ENCODE measurements around the gene FOXE1. TPM values are rescaled to one million over a fixed set of nuclear protein-coding genes. Genes with fewer than 3 reads are reported as not detected.

The FOXE1 gene
- total RNA-seq: under 1 TPM; 0.10 TPM

DNA sequence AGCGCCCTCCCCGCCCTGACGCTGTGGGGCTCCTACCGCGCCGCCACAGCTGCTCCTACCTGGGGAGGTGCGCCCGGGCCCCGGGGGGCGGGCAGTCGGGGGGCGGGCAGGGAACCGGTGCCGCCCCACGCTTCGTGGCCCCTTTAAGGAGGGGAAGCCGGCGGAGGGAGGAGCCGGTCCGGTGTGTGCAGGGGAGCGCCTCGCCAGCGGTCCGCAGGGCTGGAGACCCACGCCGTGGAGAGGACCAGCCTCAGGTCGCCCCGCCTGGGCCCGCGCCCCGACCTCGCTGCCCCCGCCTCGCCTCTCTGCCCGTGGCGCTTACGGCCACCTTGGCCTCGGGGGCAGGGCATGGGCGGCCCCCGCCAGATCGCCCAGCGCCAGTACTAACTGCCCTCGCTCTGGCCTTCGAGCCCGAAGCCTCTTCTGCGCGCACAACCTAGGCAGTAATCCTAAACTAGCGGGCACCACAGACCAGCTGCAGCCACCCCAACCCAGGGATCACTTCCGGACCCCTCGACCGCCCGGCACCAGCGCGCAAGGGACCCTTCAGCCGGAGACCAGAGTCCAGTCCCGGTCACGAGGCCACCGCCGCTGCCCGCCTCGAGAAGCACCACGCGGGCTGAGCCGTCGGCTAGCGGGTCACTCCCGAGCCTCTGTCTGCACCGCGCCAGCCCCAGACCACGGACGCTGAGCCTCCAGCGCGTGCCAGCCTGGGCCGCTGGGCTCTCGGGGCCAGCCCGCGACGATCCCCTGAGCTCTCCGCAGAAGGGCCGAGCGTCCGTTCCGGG is at the start of gene FOXE1:
Gene FOXE1, plus strand, starts transcription at position 171 of the 788 bp plus-strand sequence. CDS start 689 bp downstream, outside the sequence.
- CTCF ChIA-PET: interaction anchor here (0.7 to 1.3 kb wide), 6 partner anchors 12 to 157 kb away, joined by 3 to 8 read pairs (median 3); partner anchors contain the start of gene XPA
- Mint-ChIP-seq H3K4me1 (ENCODE audit: low read depth) (peaks cover 35% of the 10 kb centered on the region), H3K4me3 (peak within 1 kb of the TSS; percentile 87), H3K9me3 (no peaks in the 10 kb centered on the region), H3K27me3 (ENCODE audit: low read depth) (peaks cover 75% of the 10 kb centered on the region), H3K36me3 (ENCODE audit: low read depth) (no peaks in the 10 kb centered on the region), H3K27ac (peak within 1 kb of the TSS; percentile 16)
- intact Hi-C loops (cut with micrococcal nuclease): loop anchor here (2.0 to 10.0 kb wide), 4 partner anchors 50 to 998 kb away; partner anchors contain the start of genes TDRD7 and ZNF782
- no peak for DNase-seq

DNA sequence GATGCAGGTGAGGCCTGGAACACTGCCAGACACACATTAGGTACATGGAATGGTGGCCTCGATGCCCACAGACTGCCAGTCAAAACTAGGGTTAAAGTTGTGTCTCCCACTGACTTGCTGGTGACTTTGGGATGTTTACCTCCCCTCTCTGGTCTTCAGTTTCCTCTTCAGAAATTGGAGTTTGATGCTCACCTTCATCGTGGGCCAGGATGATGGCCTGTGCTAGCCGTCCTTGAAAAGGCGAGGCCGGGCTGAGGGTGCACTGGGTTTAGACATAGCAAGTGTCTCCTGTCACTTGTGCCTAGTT is 49.0 kb upstream of the FOXE1 start:
- Mint-ChIP-seq H3K27me3 (ENCODE audit: low read depth) (peaks cover 17% of the 10 kb centered on the region), H3K36me3 (ENCODE audit: low read depth) (no peaks in the 10 kb centered on the region), H3K4me3 (peak overlapping the region; percentile 74), H3K4me1 (ENCODE audit: low read depth) (peaks cover 8% of the 10 kb centered on the region), H3K27ac (no peak overlapping the region), H3K9me3 (no peaks in the 10 kb centered on the region)
- no peak for DNase-seq
- intact Hi-C loops (cut with micrococcal nuclease): loop anchor here (5.0 to 10.0 kb wide), 2 partner anchors 98 to 251 kb away; partner anchors contain the start of gene NANS
- CTCF ChIA-PET: no interaction called here

DNA sequence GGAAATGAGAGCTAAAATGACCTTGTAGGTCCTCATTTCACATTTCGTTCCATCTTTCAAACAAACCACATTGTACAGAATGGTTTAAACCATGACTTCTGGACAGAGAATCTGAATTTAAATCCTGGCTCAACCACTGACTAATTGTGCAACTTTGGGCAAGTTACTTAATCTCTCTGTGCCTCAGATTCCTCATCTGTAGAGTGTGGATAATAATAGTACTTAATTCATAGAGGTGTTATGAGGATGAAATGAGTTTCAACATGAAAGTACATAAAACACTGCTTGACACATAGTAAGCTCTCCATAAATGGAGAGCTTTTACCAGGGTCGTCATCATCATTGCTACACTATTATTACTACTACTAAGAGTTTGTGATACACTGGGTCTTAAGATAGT is 46.3 kb upstream of the FOXE1 start:
- H3K4me3 Mint-ChIP-seq: no peak overlapping the region
- DNase-seq: no peak
- H3K36me3 Mint-ChIP-seq (ENCODE audit: low read depth): no peaks in the 10 kb centered on the region
- CTCF ChIA-PET: interaction anchor here (0.7 kb wide), 1 partner anchor 146 kb away, joined by 3 read pairs; no protein-coding TSS in a partner anchor
- peaks cover 17% of the 10 kb centered on the region for H3K27me3 Mint-ChIP-seq (ENCODE audit: low read depth)
- peaks cover 11% of the 10 kb centered on the region for H3K4me1 Mint-ChIP-seq (ENCODE audit: low read depth)
- intact Hi-C loops (cut with micrococcal nuclease): loop anchor here (10.0 kb wide), 1 partner anchor 248 kb away; the partner anchor contains the start of gene NANS
- no peaks in the 10 kb centered on the region for H3K9me3 Mint-ChIP-seq
- H3K27ac Mint-ChIP-seq: no peak overlapping the region

DNA sequence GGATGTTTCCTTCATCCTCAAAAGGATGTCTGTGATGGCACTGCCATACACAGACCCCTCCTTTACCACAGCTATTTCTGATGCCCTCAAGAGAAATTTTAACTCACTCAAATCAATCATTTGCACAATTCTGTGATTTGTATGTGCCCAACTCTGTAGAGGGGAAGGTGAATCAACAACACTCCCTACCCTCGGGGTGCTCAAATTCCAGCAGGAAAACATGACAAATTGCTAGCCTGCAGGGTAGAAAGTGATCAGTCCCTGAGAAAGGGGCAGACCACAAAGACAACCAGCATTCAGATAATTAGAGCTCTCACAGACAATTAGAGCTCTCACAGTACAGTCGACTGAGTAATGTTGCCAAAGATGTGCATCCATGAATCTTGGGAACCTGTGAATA is 45.3 kb upstream of the FOXE1 start:
- intact Hi-C loops (cut with micrococcal nuclease): loop anchor here (10.0 kb wide), 1 partner anchor 247 kb away; the partner anchor contains the start of gene NANS

DNA sequence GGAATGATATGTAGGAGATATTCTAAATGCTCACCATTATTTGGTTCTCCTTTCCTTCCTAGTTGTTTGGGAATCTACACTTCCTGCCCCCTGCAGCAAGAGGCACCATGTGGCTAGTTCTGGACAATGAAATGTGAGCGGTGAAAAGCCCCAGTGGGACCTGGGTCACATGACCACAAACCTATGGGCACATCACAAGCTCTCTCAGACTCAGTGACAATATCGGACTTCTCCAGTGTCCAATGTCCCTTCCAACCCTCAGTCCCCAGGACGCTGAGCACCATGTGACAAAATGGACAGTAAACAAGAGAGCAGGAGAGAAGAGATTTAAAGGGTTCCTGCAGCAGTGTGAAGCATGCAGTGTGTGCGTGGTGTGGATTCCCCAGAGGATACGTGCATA is 44.6 kb upstream of the FOXE1 start:
- CTCF ChIA-PET: no interaction called here

More for the DNA sequence above, 45.3 kb upstream of the FOXE1 start:
- no peak overlapping the region for H3K27ac Mint-ChIP-seq
- peaks cover 11% of the 10 kb centered on the region for H3K4me1 Mint-ChIP-seq (ENCODE audit: low read depth)
- CTCF ChIA-PET: no interaction called here
- no peak for DNase-seq
- no peaks in the 10 kb centered on the region for H3K9me3 Mint-ChIP-seq
- no peak overlapping the region for H3K4me3 Mint-ChIP-seq
- no peaks in the 10 kb centered on the region for H3K36me3 Mint-ChIP-seq (ENCODE audit: low read depth)
- H3K27me3 Mint-ChIP-seq (ENCODE audit: low read depth): peaks cover 17% of the 10 kb centered on the region

DNA sequence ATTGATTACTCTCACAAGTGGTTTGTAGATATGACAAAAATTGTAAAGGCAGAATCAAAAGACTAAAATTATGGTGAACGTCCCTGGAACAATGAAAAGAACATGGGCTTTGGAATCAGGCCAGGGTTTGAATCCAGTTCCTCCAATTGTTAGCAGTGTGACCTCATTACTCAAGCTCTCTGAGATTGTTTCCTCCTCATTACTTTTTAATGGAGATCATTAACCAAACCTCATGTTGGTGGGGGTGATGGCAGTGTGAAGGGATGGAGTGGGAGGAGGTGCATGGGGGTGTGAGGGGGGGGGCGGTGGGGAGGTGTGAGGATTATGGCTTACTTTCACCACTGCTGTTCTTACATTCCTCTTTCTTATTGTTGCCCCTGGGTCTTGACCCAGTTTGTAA is 44.1 kb upstream of the FOXE1 start:
- intact Hi-C loops (cut with micrococcal nuclease): loop anchor here (10.0 kb wide), 1 partner anchor 246 kb away; the partner anchor contains the start of gene NANS

More for the DNA sequence above, 44.6 kb upstream of the FOXE1 start:
- H3K9me3 Mint-ChIP-seq: no peaks in the 10 kb centered on the region
- intact Hi-C loops (cut with micrococcal nuclease): loop anchor here (10.0 kb wide), 1 partner anchor 246 kb away; the partner anchor contains the start of gene NANS
- H3K27ac Mint-ChIP-seq: no peak overlapping the region
- H3K4me1 Mint-ChIP-seq (ENCODE audit: low read depth): peaks cover 10% of the 10 kb centered on the region
- no peak for DNase-seq
- H3K4me3 Mint-ChIP-seq: no peak overlapping the region
- peaks cover 17% of the 10 kb centered on the region for H3K27me3 Mint-ChIP-seq (ENCODE audit: low read depth)
- no peaks in the 10 kb centered on the region for H3K36me3 Mint-ChIP-seq (ENCODE audit: low read depth)

DNA sequence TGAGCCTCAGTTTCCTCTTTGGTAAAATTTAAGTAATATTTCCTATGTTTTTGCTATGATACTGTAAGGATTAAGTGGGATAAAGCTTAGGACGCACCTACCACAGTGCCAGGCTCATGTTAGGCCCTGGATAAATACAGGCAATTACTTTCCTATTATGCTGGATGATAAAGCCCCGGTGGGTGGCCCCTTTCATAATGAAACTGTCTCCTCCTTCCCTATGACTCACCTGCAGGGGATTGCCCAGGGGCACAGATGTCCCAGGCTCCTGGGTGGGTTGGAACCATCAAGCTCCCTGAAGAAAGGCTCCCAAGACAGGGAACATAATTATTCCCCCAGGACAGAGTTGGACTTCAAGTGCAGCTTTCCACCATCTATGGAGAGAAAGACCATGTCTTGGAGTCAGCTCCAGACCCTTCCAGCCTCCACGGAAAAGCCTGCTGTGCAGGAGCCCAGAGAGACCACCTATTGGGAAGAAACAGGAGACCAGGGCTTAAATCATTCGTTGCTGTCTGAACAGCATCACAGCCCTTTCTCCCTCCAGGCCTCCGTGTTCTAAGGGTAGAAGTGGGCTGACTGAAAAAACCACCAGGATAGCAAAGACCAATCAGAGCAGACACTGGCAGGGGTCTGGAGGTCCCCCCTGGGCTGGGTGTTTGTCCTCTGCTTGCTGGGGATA is 43.2 kb upstream of the FOXE1 start:
- CTCF ChIA-PET: no interaction called here
- Mint-ChIP-seq H3K9me3 (no peaks in the 10 kb centered on the region), H3K4me3 (no peak overlapping the region), H3K36me3 (ENCODE audit: low read depth) (no peaks in the 10 kb centered on the region), H3K27me3 (ENCODE audit: low read depth) (peaks cover 11% of the 10 kb centered on the region), H3K27ac (no peak overlapping the region), H3K4me1 (ENCODE audit: low read depth) (peaks cover 4% of the 10 kb centered on the region)
- DNase-seq: peak; percentile 22
- intact Hi-C loops (cut with micrococcal nuclease): loop anchor here (10.0 kb wide), 1 partner anchor 245 kb away; the partner anchor contains the start of gene NANS

More for the DNA sequence above, 44.1 kb upstream of the FOXE1 start:
- H3K27me3 Mint-ChIP-seq (ENCODE audit: low read depth): peaks cover 17% of the 10 kb centered on the region
- H3K4me1 Mint-ChIP-seq (ENCODE audit: low read depth): peaks cover 8% of the 10 kb centered on the region
- no peak for DNase-seq
- no peaks in the 10 kb centered on the region for H3K9me3 Mint-ChIP-seq
- CTCF ChIA-PET: no interaction called here
- H3K27ac Mint-ChIP-seq: no peak overlapping the region
- H3K36me3 Mint-ChIP-seq (ENCODE audit: low read depth): no peaks in the 10 kb centered on the region
- H3K4me3 Mint-ChIP-seq: no peak overlapping the region

DNA sequence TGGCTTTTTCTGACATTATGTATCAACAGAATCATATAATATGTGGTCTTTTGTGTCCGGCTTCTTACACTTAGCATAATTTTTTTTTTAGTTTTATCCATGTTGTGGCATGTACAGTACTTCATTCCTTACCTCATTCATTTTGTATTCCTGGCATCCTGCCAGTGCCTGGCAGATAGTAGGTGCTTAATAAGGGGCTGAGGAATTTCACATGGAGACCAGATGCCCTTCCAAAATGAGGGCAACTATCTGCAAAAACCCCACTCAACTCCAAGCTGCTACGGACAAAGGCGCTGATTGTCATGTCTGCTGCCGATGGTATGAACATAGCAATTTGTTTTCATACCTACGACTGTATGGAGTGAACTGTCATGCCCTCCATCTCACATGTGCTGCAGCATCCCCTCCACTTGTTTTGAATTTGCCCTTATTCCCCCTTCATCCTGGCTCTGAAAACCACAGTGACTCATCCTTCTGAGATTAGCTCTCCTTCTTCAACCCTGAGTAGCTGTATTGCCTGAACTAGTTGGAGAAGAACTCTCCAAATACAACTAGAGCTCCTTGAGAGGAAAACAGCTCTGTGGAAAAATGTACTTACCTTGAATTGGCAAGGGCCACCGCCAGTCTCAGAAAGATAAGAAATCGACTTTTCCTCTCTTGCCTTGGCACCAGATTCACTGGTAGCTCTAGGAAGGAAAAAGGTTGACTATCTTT is 41.3 kb upstream of the FOXE1 start:
- no peaks in the 10 kb centered on the region for H3K9me3 Mint-ChIP-seq
- intact Hi-C loops (cut with micrococcal nuclease): no loop called here
- no peaks in the 10 kb centered on the region for H3K36me3 Mint-ChIP-seq (ENCODE audit: low read depth)
- H3K27me3 Mint-ChIP-seq (ENCODE audit: low read depth): peaks cover 4% of the 10 kb centered on the region
- H3K4me3 Mint-ChIP-seq: no peak overlapping the region
- H3K27ac Mint-ChIP-seq: no peak overlapping the region
- peaks cover 4% of the 10 kb centered on the region for H3K4me1 Mint-ChIP-seq (ENCODE audit: low read depth)
- CTCF ChIA-PET: interaction anchor here (1.0 kb wide), 1 partner anchor 79 kb away, joined by 4 read pairs; no protein-coding TSS in a partner anchor
- no peak for DNase-seq

DNA sequence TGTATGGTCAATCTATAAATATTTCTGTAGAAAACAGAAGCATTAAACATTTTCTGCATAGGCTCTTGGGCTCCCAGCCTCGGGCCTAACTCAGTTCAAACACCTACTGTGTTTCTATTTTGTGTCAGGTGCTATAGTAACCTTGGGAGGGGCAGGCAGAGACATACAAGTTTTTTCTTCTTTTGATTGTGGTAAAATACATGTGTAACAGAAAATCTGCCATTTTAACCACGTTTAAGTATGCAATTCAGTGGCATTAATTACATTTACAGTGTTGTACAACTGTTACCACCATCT is 40.8 kb upstream of the FOXE1 start:
- Mint-ChIP-seq H3K36me3 (ENCODE audit: low read depth) (no peaks in the 10 kb centered on the region), H3K27ac (no peak overlapping the region), H3K27me3 (ENCODE audit: low read depth) (peaks cover 4% of the 10 kb centered on the region), H3K9me3 (no peaks in the 10 kb centered on the region), H3K4me3 (no peak overlapping the region), H3K4me1 (ENCODE audit: low read depth) (peaks cover 4% of the 10 kb centered on the region)
- intact Hi-C loops (cut with micrococcal nuclease): no loop called here
- CTCF ChIA-PET: interaction anchor here (1.0 kb wide), 1 partner anchor 78 kb away, joined by 4 read pairs; no protein-coding TSS in a partner anchor
- no peak for DNase-seq

DNA sequence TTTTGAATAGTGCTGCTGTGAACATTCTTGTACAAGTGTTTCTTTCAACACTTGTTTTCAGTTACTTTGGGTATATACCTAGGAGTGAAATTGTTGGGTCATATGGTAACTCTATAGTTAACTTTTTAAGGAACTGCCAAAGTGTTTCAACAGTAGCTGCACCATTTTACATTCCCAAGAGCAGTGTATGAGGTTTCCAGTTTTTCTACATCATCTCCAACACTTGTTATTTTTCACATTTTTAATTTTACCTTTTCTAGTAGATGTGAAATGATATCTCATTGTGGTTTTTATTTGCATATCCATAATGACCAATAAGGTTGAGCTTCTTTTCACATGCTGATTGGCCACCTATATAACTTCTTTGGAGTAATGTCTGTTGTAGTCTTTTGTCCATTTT is 40.0 kb upstream of the FOXE1 start:
- Mint-ChIP-seq H3K27me3 (ENCODE audit: low read depth) (peaks cover 7% of the 10 kb centered on the region), H3K4me3 (no peak overlapping the region), H3K4me1 (ENCODE audit: low read depth) (peaks cover 4% of the 10 kb centered on the region), H3K9me3 (no peaks in the 10 kb centered on the region), H3K27ac (no peak overlapping the region), H3K36me3 (ENCODE audit: low read depth) (no peaks in the 10 kb centered on the region)
- CTCF ChIA-PET: no interaction called here
- intact Hi-C loops (cut with micrococcal nuclease): no loop called here
- no peak for DNase-seq

DNA sequence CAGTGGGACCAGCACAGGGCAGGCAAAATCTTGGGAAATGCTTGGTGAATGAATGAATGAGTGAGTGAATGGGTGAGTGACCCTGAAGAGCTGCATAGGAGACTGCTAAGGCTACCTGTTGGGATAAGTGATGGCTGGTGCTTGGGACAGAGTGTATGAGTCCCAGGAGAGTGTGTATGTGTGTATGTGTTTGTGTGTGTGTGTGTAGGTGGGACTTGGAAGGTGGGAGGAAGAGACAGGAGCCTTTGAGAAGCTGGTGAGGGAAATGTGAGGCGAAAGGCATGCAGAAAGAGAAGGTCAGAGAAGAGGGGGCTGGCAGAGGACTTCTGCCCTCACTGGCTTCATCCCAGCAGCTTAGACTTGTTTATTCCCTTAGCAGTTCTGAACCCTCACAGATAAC is 33.3 kb upstream of the FOXE1 start:
- no peak for DNase-seq
- H3K9me3 Mint-ChIP-seq: peaks cover 2% of the 10 kb centered on the region
- no peaks in the 10 kb centered on the region for H3K36me3 Mint-ChIP-seq (ENCODE audit: low read depth)
- peaks cover 18% of the 10 kb centered on the region for H3K27me3 Mint-ChIP-seq (ENCODE audit: low read depth)
- H3K4me1 Mint-ChIP-seq (ENCODE audit: low read depth): no peaks in the 10 kb centered on the region
- CTCF ChIA-PET: no interaction called here
- intact Hi-C loops (cut with micrococcal nuclease): loop anchor here (10.0 kb wide), 1 partner anchor 55 kb away; no protein-coding TSS in a partner anchor
- no peak overlapping the region for H3K4me3 Mint-ChIP-seq
- no peak overlapping the region for H3K27ac Mint-ChIP-seq

DNA sequence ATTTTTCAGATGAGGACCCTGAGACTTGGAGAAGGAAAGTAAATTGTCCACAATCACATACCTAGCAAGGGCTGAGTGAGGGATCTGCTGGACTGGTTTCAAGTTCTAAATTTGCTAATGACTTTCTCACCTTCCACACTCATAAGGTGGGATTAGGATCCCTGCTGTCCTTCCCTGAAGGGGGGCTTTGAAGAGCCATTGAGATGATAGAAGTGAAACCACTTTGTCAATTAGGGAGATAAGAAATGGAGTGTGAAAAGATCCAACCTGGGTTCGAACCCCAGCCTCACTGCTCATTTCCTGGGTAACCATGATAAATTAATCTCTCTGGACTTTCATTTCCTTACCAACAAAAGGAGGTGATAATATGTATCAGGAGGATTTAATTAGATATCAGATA is 32.7 kb upstream of the FOXE1 start:
- Mint-ChIP-seq H3K36me3 (ENCODE audit: low read depth) (no peaks in the 10 kb centered on the region), H3K27ac (no peak overlapping the region), H3K4me3 (no peak overlapping the region), H3K27me3 (ENCODE audit: low read depth) (peaks cover 22% of the 10 kb centered on the region), H3K4me1 (ENCODE audit: low read depth) (no peaks in the 10 kb centered on the region), H3K9me3 (peaks cover 2% of the 10 kb centered on the region)
- CTCF ChIA-PET: no interaction called here
- intact Hi-C loops (cut with micrococcal nuclease): loop anchor here (10.0 kb wide), 1 partner anchor 56 kb away; no protein-coding TSS in a partner anchor
- no peak for DNase-seq

Data from activated naive CD4-positive, alpha-beta T cell treated with anti-CD3 and anti-CD28 coated beads for 36 hours (primary cell).